ENCODE measurements around the gene MAGEA9.

DNA sequence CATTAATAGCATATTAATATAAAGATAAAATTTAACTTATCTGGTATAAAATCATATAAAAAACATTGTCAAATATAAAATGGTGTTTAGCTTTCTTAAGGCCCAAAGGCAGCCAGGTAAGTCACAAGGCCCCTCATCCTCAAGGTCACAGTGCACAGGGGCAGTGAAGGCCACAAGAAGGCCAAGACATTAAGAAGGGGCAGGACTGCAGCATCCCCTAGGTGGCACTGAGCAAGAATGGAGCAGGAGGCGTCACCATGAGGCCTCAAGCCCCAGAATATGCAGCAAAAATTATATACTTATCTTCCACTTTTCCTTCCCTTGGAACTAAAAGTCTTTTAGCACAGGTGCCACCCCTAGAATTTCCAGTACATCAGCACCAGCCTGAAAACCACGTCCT, 49.7 kb downstream of the MAGEA9 start:
- TF ChIP-seq POLR2AphosphoS5 (IDR thresholded peaks at IDR 0.05; ENCODE audit: low read depth, low read length) (no peak), TAF1 (IDR thresholded peaks at IDR 0.05; ENCODE audit: low read depth, low read length) (no peak), POLR2A (IDR thresholded peaks at IDR 0.05; ENCODE audit: low read depth, low read length) (no peak)

All from GM12891 (cell line).